ENCODE measurements around the gene CFAP299.

DNA sequence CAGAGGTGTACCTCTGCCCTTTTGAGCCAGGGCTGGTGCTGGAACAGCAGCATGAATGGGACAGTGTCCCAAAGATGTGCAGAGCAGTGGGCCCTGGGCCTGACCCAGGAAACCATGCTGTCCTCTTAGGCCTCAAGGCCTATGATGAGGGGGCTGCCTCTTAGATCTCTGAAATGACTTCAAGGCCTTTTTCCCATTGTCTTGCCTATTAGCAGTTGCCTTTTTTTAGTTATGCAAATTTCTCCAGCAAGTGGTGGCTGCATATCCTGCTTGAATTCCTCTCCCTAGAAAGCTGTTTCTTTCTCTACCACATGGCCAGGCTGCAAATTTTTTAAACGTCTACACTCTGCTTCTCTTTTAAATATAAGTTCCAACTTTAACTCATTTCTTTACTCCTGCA, 160.3 kb downstream of the CFAP299 start:
- TF ChIP-seq, protein P1, sequence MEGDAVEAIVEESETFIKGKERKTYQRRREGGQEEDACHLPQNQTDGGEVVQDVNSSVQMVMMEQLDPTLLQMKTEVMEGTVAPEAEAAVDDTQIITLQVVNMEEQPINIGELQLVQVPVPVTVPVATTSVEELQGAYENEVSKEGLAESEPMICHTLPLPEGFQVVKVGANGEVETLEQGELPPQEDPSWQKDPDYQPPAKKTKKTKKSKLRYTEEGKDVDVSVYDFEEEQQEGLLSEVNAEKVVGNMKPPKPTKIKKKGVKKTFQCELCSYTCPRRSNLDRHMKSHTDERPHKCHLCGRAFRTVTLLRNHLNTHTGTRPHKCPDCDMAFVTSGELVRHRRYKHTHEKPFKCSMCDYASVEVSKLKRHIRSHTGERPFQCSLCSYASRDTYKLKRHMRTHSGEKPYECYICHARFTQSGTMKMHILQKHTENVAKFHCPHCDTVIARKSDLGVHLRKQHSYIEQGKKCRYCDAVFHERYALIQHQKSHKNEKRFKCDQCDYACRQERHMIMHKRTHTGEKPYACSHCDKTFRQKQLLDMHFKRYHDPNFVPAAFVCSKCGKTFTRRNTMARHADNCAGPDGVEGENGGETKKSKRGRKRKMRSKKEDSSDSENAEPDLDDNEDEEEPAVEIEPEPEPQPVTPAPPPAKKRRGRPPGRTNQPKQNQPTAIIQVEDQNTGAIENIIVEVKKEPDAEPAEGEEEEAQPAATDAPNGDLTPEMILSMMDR (IDR thresholded peaks at IDR 0.05 in 8 of 11, conservative IDR thresholded peaks at IDR 0.05 in 3 of 11), result no peak
- TF ChIP-seq POLR2A (IDR thresholded peaks at IDR 0.05), result no peak
- TF ChIP-seq POLR2AphosphoS5 (IDR thresholded peaks at IDR 0.05), result no peak
